Hematopoietic multipotent progenitor cell treated with erythropoietin and hydrocortisone succinate and interleukin-3 and kit ligand, for 17 days (in vitro differentiated cells): ENCODE data around the gene PRSS38.
A peak's percentile ranks its signal among the peaks of the same experiment; 100 is the strongest.

Experiments used
- DNase-seq: peaks from one replicate; pipeline ENCODE4 v3.0.0-alpha.2; 2015; ENCODE audit warnings: low spot score

PRSS38 gene

DNA sequence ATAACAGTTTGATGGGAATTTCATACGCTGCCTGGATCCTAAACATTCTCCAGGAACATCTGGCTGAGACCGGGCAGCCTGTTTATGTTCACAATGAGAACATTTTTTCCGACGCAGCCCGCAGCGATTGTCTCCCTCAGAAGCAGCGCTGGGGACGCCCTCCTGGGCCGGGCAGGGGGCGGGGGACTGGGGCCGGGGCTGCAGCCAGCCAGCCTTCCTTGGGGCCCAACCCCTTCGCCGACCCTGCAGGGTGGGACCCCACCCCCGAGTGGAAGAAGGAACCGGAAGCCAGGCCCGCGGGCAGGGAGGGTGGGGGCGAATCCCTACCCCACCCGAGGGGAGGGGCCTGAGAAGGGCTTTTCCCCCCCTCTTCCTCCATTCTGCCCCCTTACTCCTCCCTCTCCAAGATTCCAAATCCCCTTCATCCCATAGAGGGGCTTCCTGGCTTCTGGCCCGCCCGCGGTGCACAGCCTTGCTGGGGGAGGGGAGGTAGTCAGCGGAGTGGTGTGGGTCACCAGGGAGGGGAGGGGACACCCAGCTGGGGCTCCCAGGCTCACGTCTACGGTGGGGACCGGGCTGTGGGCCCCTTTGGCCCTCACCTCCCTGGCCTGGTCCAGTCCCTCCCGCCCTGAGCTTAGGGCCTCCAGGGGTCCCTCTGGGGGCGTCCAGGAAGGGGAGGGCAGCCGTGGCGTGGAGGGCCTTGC lies 71.7 kb downstream of the PRSS38 start:
- no peak for DNase-seq

DNA sequence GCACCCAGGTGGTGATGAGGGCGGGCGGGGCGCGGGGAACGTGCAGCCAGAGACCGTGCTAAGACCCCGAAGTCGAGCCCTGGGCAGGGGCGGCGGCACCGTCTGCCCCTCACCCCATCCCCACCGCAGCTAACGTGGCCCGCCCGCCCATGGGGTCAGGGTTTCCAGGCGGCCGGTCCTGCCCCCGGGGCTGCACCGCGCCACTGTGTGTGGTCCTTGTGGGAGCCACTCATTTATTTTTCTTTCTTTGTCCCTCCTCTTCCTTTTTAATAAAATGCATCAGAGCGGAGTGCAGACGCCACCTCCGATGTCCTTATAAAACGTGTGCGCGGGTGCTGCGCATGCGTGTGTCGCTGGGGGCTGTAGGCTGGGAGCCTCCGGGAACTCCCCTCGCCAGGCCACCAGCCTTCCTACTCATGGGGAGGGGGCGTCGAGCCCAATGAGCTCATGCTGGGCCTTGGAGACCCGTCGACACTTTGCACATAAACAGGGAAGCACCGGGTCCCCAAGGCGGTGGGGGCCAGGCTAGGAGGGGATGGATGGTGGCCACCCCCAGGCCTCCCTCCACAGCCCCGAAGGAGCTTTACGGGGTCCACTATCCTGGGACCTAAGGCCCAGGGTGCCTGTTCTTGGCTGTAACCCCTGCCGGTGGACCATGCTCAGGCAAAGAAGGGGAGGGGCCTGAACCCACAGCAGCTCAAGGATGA lies 72.4 kb downstream of the PRSS38 start:
- no peak for DNase-seq

DNA sequence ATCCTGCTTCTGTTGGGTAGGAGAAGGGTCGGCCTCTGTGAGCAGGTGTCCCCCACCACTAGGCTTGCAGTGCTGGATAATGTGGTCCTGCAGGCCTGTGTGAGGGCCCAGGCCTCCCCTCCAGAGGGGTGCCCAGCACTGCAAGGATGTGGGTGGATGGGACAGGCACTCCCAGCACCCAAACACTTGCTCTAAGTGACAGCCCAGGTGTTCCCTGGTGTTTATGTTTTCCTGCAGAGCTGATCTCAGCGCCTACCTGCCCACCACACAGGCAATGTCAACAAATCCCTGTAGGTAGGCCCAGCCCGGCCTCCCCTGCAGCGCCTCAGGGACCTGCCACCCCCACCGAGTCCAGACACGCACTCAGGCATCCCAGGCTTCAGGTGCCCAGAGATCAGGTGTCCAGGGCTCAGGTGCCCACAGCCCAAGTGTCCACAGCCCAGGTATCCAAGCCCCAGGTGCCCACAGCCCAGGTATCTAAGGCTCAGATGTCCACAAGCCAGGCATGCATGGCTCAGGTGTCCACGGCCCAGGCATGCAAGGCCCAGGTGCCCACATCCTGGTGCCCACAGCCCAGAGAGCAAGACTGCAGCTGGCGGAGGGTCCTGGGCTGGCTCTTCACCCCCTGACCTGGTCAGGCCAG lies 73.0 kb downstream of the PRSS38 start:
- no peak for DNase-seq

DNA sequence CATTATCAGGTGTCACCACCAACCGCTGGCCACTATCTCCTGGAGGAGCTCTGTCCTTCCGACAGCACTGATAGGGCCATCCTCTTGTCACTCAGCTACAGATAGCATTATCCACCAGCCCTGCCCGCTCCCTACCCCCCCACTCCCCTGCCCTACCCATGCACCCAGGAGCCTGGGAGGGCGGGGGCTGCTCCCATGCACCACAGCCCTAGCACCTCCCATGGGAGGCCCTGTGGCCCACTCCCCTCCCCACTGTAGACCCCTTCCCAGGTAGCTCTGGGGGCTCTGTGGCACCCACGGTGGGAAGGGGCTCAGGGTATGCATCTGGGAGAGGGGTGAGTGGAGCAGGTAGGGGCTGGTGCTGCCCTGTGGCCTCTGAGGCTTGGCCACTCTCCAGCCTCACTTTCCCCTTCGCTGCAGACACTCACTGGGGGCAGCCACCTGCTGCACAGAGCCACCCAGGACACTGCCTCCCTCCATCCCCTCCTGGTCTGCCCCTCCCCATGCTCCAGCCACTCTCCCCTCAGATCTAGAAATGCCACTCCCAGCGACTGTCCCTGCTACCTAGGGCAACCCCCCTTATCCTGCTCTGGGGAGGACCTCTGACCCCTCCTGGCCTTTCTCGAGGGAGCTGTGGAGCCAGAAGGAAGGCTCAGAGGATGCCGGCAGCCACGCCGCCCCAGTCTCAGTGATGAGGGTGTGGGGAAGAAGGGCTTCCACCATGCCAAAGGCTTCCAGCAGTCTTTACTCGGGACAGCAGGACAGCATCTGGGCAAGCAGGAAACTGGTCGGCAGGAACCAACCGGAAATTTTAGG lies 73.8 kb downstream of the PRSS38 start:
- peak; percentile 19 for DNase-seq

DNA sequence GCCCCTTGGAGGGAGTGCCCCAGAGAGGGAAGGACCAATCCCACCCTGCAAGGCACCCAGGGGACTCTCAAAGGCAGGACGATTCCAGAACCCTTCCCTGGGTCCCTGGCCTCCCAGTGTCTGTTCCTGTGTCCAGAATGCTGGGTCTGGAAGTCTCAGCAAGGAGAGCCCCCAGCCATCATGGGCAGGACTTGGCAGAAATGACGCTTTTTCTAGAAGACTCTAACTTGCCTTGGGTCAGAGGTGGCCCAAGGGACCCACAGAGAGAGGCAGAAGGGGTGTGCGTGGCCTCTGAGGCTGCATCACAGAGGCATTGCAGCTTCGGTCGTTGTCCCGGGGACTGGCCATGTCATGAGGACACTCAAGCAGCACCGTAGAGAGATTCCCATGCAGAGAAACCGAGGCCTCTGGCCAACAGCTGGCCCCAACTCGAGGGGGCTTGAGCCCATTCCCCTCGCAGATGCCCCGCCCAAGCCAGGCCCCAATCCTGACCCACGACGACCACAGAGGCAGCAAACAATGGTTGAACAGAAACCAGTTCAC lies 74.5 kb downstream of the PRSS38 start:
- DNase-seq = no peak

DNA sequence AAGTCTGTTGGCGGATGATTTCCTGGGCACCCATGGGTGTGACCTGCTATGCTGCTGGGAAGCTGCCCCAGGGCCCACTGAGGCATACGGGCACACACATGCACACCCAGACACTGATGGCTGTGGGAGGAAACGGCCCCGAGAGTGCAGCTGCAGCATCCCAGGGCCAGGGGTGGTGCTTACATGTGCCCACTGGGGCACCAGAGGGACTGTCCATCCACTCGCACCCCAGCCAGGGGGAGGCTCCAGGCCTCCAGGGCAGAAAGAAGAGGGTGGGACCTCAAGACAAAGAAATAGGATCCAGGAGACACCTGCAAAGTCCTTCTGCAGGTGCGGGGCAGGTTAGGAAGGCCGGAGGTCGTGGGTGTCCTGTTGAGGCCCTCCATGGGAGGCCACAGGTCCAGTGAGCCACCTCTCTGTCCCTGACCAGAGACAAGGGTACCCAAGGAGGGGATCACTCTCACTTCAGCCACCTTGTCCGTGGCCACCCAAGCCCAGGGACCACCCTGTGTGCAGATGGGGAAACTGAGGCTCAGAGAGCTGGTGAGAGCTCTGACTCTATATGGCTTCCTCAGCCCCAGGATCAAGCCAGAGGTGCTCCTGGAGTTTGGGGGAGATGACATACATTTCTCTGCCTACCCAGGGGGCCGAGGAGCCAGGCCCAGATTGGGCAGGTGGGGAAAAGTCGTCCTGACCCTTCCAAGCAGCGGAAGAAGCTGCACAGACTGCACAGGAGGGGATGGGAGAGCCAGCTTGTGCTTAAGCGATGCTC lies 75.2 kb downstream of the PRSS38 start:
- no peak for DNase-seq

DNA sequence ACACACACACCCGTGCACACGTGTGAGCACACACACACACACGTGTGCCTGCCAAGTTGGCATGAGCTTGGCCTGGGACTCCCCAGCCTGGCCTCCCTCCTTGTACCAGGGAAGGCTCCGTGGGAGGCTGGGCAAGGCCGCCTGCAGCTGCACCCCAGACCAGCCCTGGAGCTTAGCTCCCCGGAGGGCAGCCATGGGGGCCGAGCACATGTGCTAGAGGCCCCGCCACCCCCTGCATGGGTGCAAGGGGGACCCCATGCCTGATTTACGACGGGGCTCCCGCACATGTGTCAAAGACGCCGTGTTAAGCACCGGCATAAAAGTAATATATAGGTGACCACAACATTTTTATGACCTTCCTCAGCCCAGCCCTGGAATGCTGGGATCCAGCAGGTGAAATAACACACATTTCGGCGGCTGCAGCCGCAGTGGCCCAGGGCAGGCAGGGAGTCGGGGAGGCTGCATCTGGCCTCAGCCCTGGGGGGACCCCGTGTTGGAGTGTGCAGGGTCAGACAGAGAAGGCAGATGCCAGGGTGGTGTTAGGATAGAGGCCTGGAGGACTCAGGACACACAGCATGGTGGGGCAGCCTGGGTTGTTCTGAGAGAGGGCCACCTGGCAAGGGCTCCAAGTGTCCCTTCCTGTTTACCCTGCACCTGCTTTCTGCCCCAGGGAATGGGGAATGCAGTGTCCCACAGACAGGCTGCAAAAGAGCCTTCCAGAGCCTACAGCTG lies 75.9 kb downstream of the PRSS38 start:
- no peak for DNase-seq

DNA sequence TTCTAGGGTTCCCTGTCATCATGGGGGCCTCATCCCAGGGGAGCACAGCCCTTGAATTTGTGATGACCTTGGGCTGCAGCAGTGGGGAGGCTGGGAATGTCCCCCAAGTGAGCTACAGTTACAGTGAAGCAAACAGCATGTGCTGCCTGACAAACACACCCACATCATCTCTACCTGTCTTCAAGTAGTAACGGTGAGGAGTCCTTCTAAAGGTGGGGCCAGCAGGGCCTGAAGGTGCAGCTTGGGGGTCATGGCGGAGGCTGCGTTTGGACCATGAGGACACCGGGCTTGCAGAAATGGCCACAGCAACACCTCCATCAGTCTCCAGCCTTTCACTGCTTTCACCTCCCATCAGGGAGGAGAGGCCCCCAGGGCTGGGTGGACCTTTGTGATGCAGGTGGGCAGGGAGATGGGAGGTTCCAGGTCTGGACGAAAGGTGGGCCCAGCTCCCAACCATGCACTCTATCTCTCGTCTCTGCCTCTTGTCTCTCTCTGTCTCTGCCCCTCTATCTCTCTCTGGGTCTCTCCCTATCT lies 76.5 kb downstream of the PRSS38 start:
- DNase-seq = no peak

DNA sequence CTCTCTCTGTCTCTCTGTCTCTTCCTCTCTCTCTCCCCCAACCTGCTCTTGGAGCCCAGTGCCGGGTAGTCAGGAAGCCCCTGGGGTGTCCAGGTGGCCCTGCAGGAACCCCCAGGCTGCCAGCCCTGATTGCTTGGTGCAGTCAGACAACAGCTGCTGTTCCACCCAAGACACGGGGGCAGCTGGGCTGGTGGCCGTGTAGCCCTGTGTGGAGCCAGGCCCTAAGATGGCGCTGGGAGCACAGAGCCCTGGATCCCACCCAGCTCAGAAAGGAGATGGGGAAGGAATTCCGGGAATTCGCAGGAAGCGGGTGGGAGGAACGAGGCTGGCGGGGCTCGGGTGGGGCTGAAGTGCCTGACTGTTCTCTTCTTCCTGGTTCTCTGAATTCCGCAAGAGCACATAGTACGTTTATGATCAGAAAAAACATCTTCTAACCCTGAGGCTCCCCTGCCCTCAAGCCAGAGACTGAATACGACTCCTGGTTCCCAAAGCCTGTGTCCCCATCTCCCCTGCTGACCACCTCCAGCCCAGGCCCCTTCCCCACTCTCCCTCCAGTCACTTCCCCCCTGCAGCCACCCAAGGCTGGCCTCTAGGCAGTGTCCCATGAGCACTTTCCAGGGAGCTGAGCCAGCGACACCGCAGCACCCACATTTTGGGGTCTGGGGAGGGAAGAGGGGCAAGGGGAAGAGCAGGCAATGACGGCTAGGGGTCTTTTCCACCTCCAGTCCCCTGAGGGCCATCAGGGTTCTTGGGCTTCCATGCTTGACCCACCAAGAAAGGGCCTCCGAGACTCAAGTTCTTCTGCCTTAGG lies 77.2 kb downstream of the PRSS38 start:
- no peak for DNase-seq

DNA sequence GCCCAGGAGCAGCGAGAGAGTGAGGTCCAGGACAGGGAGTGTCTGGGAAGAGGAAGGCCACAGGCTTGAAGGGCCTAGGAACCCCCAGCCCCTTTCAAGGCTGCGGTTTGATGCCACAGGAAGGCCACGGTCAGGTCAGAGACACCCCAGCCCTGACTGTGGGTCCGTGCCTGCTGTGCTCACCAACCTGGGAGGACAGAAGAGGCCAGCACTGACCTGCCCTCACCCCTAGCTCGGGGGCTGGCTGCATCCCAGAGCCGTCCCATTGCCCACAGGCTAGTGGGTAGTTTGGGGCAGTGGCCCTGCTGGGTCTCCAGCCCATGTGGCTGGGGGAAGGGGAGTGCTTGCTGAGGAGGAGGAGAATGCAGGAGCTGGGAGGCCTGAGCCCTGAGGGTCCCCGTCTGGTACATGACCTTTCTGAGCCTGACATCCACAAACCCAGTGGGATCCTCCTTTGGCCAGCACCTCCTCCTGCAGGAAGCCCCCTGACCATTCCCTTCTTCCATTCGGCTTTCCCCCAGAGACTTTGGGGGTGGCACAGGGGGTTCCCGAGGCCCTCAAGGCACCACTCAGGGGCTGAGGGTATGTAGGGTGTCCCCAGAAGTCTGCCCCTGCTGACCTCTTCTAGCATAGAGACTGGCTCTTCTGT lies 77.9 kb downstream of the PRSS38 start:
- no peak for DNase-seq

DNA sequence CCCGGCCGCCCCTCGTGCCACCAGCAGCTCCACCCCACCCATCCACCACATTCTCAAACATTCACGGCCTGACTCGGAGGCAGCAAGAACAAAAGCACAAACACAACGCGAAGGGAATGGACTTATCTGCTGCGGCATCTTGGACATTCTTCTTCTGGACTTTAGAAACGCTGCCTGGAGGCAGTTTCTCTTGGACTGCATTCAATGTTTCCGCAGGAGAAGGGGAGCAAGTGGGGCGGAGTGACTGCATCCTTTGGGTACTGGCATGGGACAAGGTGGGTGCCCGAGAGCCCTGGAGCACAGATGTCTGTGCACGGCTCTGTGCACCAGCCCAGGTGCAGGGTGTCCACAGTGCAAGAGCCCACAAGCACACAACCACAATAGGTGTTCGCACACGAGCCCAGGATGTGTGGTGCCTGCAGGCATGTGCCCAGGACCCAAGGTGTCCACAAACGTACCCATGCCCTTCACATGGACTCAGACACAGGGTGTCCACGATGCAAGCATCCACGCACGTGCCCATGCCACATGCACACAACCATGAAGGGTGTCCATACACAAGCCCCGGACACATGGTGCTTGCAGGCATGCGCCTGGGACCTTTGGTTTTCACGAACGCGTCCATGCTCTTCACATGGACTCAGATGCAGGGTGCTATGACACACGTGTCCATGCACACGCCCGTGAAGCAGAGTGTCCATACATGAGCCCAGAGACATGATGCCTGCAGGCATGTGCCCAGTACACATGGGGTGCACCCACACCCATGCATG lies 78.7 kb downstream of the PRSS38 start:
- no peak for DNase-seq

DNA sequence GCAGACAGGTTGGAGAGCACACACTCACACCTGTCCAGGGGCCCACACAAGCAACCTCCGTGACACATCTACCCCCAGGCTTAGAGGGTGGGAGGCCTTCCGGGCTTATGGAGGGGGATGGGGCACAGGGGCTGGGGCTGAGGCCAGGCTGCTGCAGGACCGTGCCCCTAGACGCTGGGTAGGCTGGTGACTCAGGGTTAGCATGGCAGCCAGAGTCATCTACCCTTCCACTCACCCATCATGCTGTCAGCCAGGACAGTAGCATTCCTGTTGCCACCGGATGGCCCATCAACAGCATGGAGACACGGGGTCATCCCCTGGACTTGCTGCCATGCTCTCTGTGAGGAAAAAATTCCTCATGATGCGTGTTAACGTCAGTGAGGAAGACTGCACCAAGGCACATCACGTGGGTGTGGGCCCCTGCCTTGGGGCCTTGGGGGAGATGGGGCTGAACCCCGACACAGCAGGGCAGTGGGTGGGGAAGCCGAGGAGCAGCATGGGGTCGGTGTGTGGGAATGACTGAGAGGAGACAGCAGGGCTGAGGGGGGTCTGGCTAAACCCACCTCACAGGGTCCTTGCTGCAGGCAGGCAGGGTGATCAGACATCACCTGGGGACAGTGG lies 79.5 kb downstream of the PRSS38 start:
- no peak for DNase-seq
